SK-N-MC (cell line): ENCODE results near the gene VPS25.

Source experiments
- DNase-seq: peaks from one replicate; pipeline ENCODE4 v3.0.0-alpha.2; 2011; ENCODE audit warnings: low read depth, low spot score
- H3K27ac ChIP-seq: fragments of 200-600 bp; sonication (generic); 2 replicates; pipeline ENCODE4 v1.5.1; 2016; ENCODE audit warnings: mixed run types
- H3K36me3 ChIP-seq: fragments of 200-600 bp; sonication (generic); 2 replicates; pipeline ENCODE4 v1.6.1; 2017; ENCODE audit warnings: antibody characterized with exemption, low read length, mixed read lengths; ENCODE audit not compliant: insufficient read depth
- H3K4me3 ChIP-seq: fragments of 200-600 bp; sonication (generic); 2 replicates; pipeline ENCODE4 v1.5.1; 2016
- H3K9ac ChIP-seq: fragments of 200-600 bp; sonication (generic); 2 replicates; pipeline ENCODE4 v1.8.0; 2017; ENCODE audit warnings: mixed run types, mixed read lengths; ENCODE audit not compliant: insufficient read length
- H3K9me3 ChIP-seq: fragments of 200-600 bp; sonication (generic); 2 replicates; pipeline ENCODE4 v1.6.1; 2017; ENCODE audit warnings: low read depth, mild to moderate bottlenecking, antibody characterized with exemption, low read length, moderate library complexity, mixed read lengths
- EZH2 ChIP-seq: fragments of 200-600 bp; sonication (generic); IDR thresholded peaks from one replicate; pipeline ENCODE4 v1.6.1; 2017; ENCODE audit warnings: antibody characterized with exemption
- FOXP2 ChIP-seq: optimal IDR thresholded peaks from 2 replicates; pipeline ENCODE3; 2011; ENCODE audit warnings: mild to moderate bottlenecking, moderate library complexity; ENCODE audit not compliant: insufficient read depth; ENCODE audit errors: extremely low read length, control extremely low read depth
- POLR2AphosphoS5 ChIP-seq: IDR thresholded peaks from 2 replicates; pipeline ENCODE4 v1.6.1; 2012; ENCODE audit warnings: mild to moderate bottlenecking, low read depth, low read length, borderline replicate concordance

Gene VPS25

GRCh38 chr17:42817866-42818265 lies 44.6 kb downstream of the VPS25 start:
- DNase-seq = no peak
- H3K4me3 ChIP-seq = no peak overlapping the region
- TF ChIP-seq POLR2AphosphoS5 (no peak), EZH2 (no peak), FOXP2 (no peak)
- H3K9me3 ChIP-seq = no peaks in the 10 kb centered on the region
- no peak overlapping the region for H3K27ac ChIP-seq
- peaks cover 66% of the 10 kb centered on the region for H3K36me3 ChIP-seq
- no peak overlapping the region for H3K9ac ChIP-seq

- H3K9me3 ChIP-seq = no peaks in the 10 kb centered on the region
- H3K36me3 ChIP-seq = peaks cover 64% of the 10 kb centered on the region
- no peak for DNase-seq
- no peak overlapping the region for H3K27ac ChIP-seq
- TF ChIP-seq EZH2 (no peak), FOXP2 (no peak), POLR2AphosphoS5 (no peak)
- no peak overlapping the region for H3K9ac ChIP-seq
- H3K4me3 ChIP-seq = no peak overlapping the region
Observed at GRCh38 chr17:42818379-42818778, 45.1 kb downstream of the VPS25 start.

DNA sequence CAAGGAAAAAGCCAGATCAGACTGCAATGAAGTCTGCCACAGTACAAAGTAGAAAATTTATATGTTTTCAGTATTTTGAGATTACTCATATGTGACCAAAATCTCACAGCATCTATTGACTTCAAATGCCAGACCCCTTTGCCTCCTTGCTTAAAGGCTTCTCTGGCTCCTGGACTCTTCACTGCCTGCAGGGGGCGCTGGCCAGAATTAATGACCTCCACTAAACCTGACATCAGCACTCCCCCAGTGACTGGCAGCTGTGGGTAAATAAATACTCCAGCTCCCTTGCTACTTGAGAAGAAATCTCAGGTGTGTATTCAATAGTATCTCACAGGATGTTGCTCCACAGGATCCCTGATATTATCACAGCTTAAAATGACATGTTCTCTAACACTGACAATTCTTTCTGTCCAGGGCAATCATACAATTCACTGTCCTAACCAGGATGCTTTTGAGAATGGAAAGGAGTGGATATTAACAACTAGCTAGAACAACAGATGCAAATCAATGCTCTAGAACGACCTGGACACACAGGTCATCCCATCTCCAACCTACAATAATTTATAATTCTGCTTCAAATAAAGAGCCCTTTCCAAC lies 46.8 kb downstream of the VPS25 start:
- H3K36me3 ChIP-seq = peaks cover 51% of the 10 kb centered on the region
- DNase-seq = no peak
- no peaks in the 10 kb centered on the region for H3K9me3 ChIP-seq
- TF ChIP-seq FOXP2 (no peak), POLR2AphosphoS5 (no peak), EZH2 (no peak)
- H3K9ac ChIP-seq = no peak overlapping the region
- no peak overlapping the region for H3K27ac ChIP-seq
- no peak overlapping the region for H3K4me3 ChIP-seq

- H3K9me3 ChIP-seq = no peaks in the 10 kb centered on the region
- no peak for TF ChIP-seq POLR2AphosphoS5
- no peak for TF ChIP-seq EZH2
- TF ChIP-seq FOXP2 = no peak
- no peak overlapping the region for H3K9ac ChIP-seq
- H3K4me3 ChIP-seq = no peak overlapping the region
- H3K36me3 ChIP-seq = peaks cover 44% of the 10 kb centered on the region
- H3K27ac ChIP-seq = no peak overlapping the region
- DNase-seq = no peak
Observed at GRCh38 chr17:42821176-42821575, 47.9 kb downstream of the VPS25 start.

DNA sequence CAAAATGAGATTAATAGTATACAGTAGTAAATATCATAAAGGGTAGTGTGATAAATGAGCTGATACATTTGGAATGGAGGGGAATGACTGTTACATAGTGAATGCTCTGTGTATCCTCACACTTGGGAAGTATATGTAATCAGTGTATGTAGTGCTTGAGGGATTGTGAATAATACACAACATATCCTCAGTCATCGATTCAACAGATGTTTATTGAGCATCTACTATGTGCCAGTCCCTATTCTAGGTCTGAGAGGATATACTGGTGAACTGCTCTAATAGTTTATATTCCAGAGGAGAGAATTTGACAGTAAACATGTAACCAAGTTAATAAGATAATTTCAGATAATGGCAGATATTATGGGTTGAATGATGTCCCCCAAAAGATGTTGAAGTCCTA lies 54.2 kb downstream of the VPS25 start:
- Histone ChIP-seq H3K27ac (no peak overlapping the region), H3K4me3 (no peak overlapping the region), H3K9me3 (no peaks in the 10 kb centered on the region), H3K9ac (no peak overlapping the region), H3K36me3 (no peaks in the 10 kb centered on the region)
- DNase-seq = no peak
- TF ChIP-seq FOXP2 (no peak), POLR2AphosphoS5 (no peak), EZH2 (no peak)
